ENCODE results near the gene NFE2L3.
A peak's percentile ranks its signal among the peaks of the same experiment; 100 is the strongest.
"Not testable (repeated sequence)": the region's sequence is repeated elsewhere in the genome, so short reads cannot be mapped to it uniquely, and the experiment has no call there.

The NFE2L3 gene

GRCh38 chr7:26162431-26162830 lies 10.4 kb downstream of the NFE2L3 start:
- Mint-ChIP-seq H3K27me3 (ENCODE audit: low read depth) (peaks cover 11% of the 10 kb centered on the region), H3K4me3 (no peak overlapping the region), H3K36me3 (ENCODE audit: low read depth) (no peaks in the 10 kb centered on the region), H3K4me1 (peaks cover 6% of the 10 kb centered on the region), H3K27ac (no peak overlapping the region), H3K9me3 (no peaks in the 10 kb centered on the region)
- no peak for TF ChIP-seq CTCF (IDR thresholded peaks at IDR 0.05; ENCODE audit: unreplicated experiment in 3 of 3)

- H3K36me3 Mint-ChIP-seq (ENCODE audit: low read depth); H3K4me3 Mint-ChIP-seq; H3K4me1 Mint-ChIP-seq; H3K27ac Mint-ChIP-seq; H3K9me3 Mint-ChIP-seq; H3K27me3 Mint-ChIP-seq (ENCODE audit: low read depth): not testable (repeated sequence)
Measured at GRCh38 chr7:26163804-26164203, 11.8 kb downstream of the NFE2L3 start.

- peak overlapping the region in 1 of 3 experiments; percentile 61 for H3K27ac Mint-ChIP-seq
- no peaks in the 10 kb centered on the region for H3K36me3 Mint-ChIP-seq (ENCODE audit: low read depth)
- TF ChIP-seq CTCF (IDR thresholded peaks at IDR 0.05; ENCODE audit: unreplicated experiment in 3 of 3) = no peak
- H3K4me1 Mint-ChIP-seq = no peaks in the 10 kb centered on the region
- no peaks in the 10 kb centered on the region for H3K9me3 Mint-ChIP-seq
- no peak overlapping the region for H3K4me3 Mint-ChIP-seq
- H3K27me3 Mint-ChIP-seq (ENCODE audit: low read depth) = peaks cover 6% of the 10 kb centered on the region
Measured at GRCh38 chr7:26165950-26166683, 14.1 kb downstream of the NFE2L3 start.

- H3K9me3 Mint-ChIP-seq = no peaks in the 10 kb centered on the region
- no peak for TF ChIP-seq CTCF (IDR thresholded peaks at IDR 0.05; ENCODE audit: unreplicated experiment in 3 of 3)
- peaks cover 3% of the 10 kb centered on the region for H3K36me3 Mint-ChIP-seq (ENCODE audit: low read depth)
- peaks cover 6% of the 10 kb centered on the region for H3K27me3 Mint-ChIP-seq (ENCODE audit: low read depth)
- H3K4me3 Mint-ChIP-seq = no peak overlapping the region
- no peaks in the 10 kb centered on the region for H3K4me1 Mint-ChIP-seq
- peak overlapping the region in 1 of 3 experiments; percentile 61 for H3K27ac Mint-ChIP-seq
Measured at GRCh38 chr7:26166684-26167266, 14.8 kb downstream of the NFE2L3 start.

GRCh38 chr7:26167303-26167934 lies 15.4 kb downstream of the NFE2L3 start:
- Mint-ChIP-seq H3K4me3 (no peak overlapping the region), H3K4me1 (no peaks in the 10 kb centered on the region), H3K27me3 (ENCODE audit: low read depth) (peaks cover 6% of the 10 kb centered on the region), H3K9me3 (peaks cover 3% of the 10 kb centered on the region), H3K36me3 (ENCODE audit: low read depth) (peaks cover 6% of the 10 kb centered on the region), H3K27ac (peak overlapping the region in 1 of 3 experiments; percentile 61)
- TF ChIP-seq CTCF (IDR thresholded peaks at IDR 0.05; ENCODE audit: unreplicated experiment in 3 of 3) = no peak

GRCh38 chr7:26168458-26169023 lies 16.5 kb downstream of the NFE2L3 start:
- H3K9me3 Mint-ChIP-seq = peaks cover 4% of the 10 kb centered on the region
- H3K36me3 Mint-ChIP-seq (ENCODE audit: low read depth) = peaks cover 7% of the 10 kb centered on the region
- H3K27me3 Mint-ChIP-seq (ENCODE audit: low read depth) = peaks cover 6% of the 10 kb centered on the region
- TF ChIP-seq CTCF (IDR thresholded peaks at IDR 0.05; ENCODE audit: unreplicated experiment in 3 of 3) = no peak
- no peak overlapping the region for H3K4me3 Mint-ChIP-seq
- H3K27ac Mint-ChIP-seq = no peak overlapping the region
- no peaks in the 10 kb centered on the region for H3K4me1 Mint-ChIP-seq
